ENCODE results near the gene NSUN5. TPM values are rescaled to one million over a fixed set of nuclear protein-coding genes. Genes with fewer than 3 reads are reported as not detected.

The NSUN5 gene
- polyA plus RNA-seq, 3 donors = 28.6 to 37.7 (median 31.3) TPM

- Histone ChIP-seq H3K79me2 (ENCODE audit: insufficient read depth, low read length) (no peaks in the 10 kb centered on the region), H3K4me1 (ENCODE audit: control insufficient read depth in 1 of 2, insufficient read depth in 2 of 2, low read length in 2 of 2) (peaks cover under 1% of the 10 kb centered on the region in 2 donors), H3K9ac (ENCODE audit: insufficient read depth, low read length, poor library complexity, severe bottlenecking) (no peak overlapping the region), H3K27ac (ENCODE audit: low read depth in 1 of 2, low read length in 2 of 2) (no peak overlapping the region), H3K4me2 (replicated peaks; ENCODE audit: extremely low read depth, low read length, poor library complexity, severe bottlenecking) (no peak overlapping the region), H2AFZ (ENCODE audit: insufficient read depth, low read depth, low read length, poor library complexity, severe bottlenecking) (no peak overlapping the region), H3K9me3 (replicated peaks in 1 of 2; ENCODE audit: control insufficient read depth in 1 of 2, insufficient read depth in 1 of 2, low read length in 2 of 2) (no peaks in the 10 kb centered on the region), H3K36me3 (replicated peaks in 1 of 2; ENCODE audit: control insufficient read depth in 1 of 2, insufficient read depth in 2 of 2, low read length in 2 of 2) (no peaks in the 10 kb centered on the region), H3K4me3 (replicated peaks in 1 of 3; ENCODE audit: low read depth in 2 of 3, low read length in 3 of 3) (no peak overlapping the region), H3K27me3 (ENCODE audit: control insufficient read depth in 2 of 2, insufficient read depth in 2 of 2, low read length in 2 of 2) (no peaks in the 10 kb centered on the region), H4K20me1 (ENCODE audit: insufficient read depth, low read length) (no peaks in the 10 kb centered on the region)
- H3K9me3 Mint-ChIP-seq = no peaks in the 10 kb centered on the region
- peaks cover 0 to 5% (median 2%) of the 10 kb centered on the region in 3 donors for H3K27me3 Mint-ChIP-seq (ENCODE audit: low read depth in 3 of 3)
- no peak overlapping the region for H3K27ac Mint-ChIP-seq
- intact Hi-C loops (cut with micrococcal nuclease) = no loop called here
- H3K4me1 Mint-ChIP-seq = peaks cover under 1% of the 10 kb centered on the region
- no peak for DNase-seq
- no peak for TF ChIP-seq CTCF (IDR thresholded peaks at IDR 0.05)
- no peak overlapping the region for H3K4me3 Mint-ChIP-seq
- WGBS (ENCODE audit: insufficient coverage) = 92% methylated on average over 5 of the region's 5 CpGs
- H3K36me3 Mint-ChIP-seq = no peaks in the 10 kb centered on the region
Observed at GRCh38 chr7:73314271-73314670, 5.6 kb upstream of the NSUN5 start.

GRCh38 chr7:73313521-73313906, 4.9 kb upstream of the NSUN5 start:
- no peaks in the 10 kb centered on the region for H4K20me1 ChIP-seq (ENCODE audit: insufficient read depth, low read length)
- H3K79me2 ChIP-seq (ENCODE audit: insufficient read depth, low read length) = peaks cover 3% of the 10 kb centered on the region
- WGBS (ENCODE audit: insufficient coverage) = 75% methylated on average over 2 of the region's 4 CpGs
- Mint-ChIP-seq H3K27me3 (ENCODE audit: low read depth in 3 of 3) (peaks cover 0 to 5% (median 2%) of the 10 kb centered on the region in 3 donors), H3K27ac (no peak overlapping the region), H3K4me1 (peaks cover 8% of the 10 kb centered on the region), H3K9me3 (no peaks in the 10 kb centered on the region), H3K36me3 (no peaks in the 10 kb centered on the region), H3K4me3 (no peak overlapping the region)
- no peaks in the 10 kb centered on the region for H3K36me3 ChIP-seq (replicated peaks in 1 of 2; ENCODE audit: control insufficient read depth in 1 of 2, insufficient read depth in 2 of 2, low read length in 2 of 2)
- no peak overlapping the region for H3K4me2 ChIP-seq (replicated peaks; ENCODE audit: extremely low read depth, low read length, poor library complexity, severe bottlenecking)
- no peak overlapping the region for H3K9ac ChIP-seq (ENCODE audit: insufficient read depth, low read length, poor library complexity, severe bottlenecking)
- H3K9me3 ChIP-seq (replicated peaks in 1 of 2; ENCODE audit: control insufficient read depth in 1 of 2, insufficient read depth in 1 of 2, low read length in 2 of 2) = no peaks in the 10 kb centered on the region
- H3K27me3 ChIP-seq (ENCODE audit: control insufficient read depth in 2 of 2, insufficient read depth in 2 of 2, low read length in 2 of 2) = no peaks in the 10 kb centered on the region
- H3K27ac ChIP-seq (ENCODE audit: low read depth in 1 of 2, low read length in 2 of 2) = no peak overlapping the region
- peaks cover 4 to 6% of the 10 kb centered on the region in 2 donors for H3K4me1 ChIP-seq (ENCODE audit: control insufficient read depth in 1 of 2, insufficient read depth in 2 of 2, low read length in 2 of 2)
- no peak overlapping the region for H3K4me3 ChIP-seq (replicated peaks in 1 of 3; ENCODE audit: low read depth in 2 of 3, low read length in 3 of 3)
- intact Hi-C loops (cut with micrococcal nuclease) = no loop called here
- TF ChIP-seq CTCF (IDR thresholded peaks at IDR 0.05) = no peak
- DNase-seq = no peak
- H2AFZ ChIP-seq (ENCODE audit: insufficient read depth, low read depth, low read length, poor library complexity, severe bottlenecking) = no peak overlapping the region
